Measurements from ENCODE around the gene GPRC5D. TPM values are rescaled to one million over a fixed set of nuclear protein-coding genes. Genes with fewer than 3 reads are reported as not detected.

The GPRC5D gene
- polyA plus RNA-seq, 1 donor from 2014 or later: not detected

DNA sequence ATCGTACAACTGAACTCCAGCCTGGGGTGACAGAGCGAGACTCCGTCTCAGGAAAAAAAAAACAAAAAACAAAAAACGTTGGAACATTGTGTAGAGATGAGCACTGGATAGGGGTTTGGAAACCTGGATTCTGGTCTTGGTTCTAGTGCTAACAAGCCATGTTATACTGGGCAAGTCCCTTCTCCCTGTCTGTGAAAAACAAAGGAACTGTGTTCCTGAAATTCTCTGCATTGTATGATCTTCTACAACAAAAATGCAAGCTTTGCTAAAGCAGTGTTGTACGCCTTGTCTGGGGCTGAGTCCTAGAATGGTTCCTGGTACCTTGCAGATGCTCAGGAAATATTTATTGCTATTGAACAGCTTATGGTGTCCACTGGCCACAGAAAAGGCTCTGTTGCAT is 13.4 kb downstream of the GPRC5D start:
- Histone ChIP-seq H3F3A (ENCODE audit: insufficient read depth, low read length, poor library complexity, severe bottlenecking) (no peaks in the 10 kb centered on the region), H3K4me2 (ENCODE audit: low read length) (no peak overlapping the region), H3K36me3 (ENCODE audit: insufficient read depth, low read length) (no peaks in the 10 kb centered on the region), H3K4me3 (ENCODE audit: low read length) (no peak overlapping the region), H3K9ac (ENCODE audit: low read length) (no peak overlapping the region), H4K20me1 (ENCODE audit: insufficient read depth) (no peaks in the 10 kb centered on the region), H3K79me2 (replicated peaks; ENCODE audit: insufficient read depth, low read length) (no peaks in the 10 kb centered on the region), H2AFZ (ENCODE audit: low read depth, low read length) (no peak overlapping the region), H3K27ac (ENCODE audit: low read length) (no peak overlapping the region), H3K9me2 (ENCODE audit: insufficient read depth, low read length) (no peaks in the 10 kb centered on the region), H3K27me3 (ENCODE audit: insufficient read depth, low read depth, low read length) (no peaks in the 10 kb centered on the region), H3K9me3 (ENCODE audit: low read length) (no peaks in the 10 kb centered on the region)
- TF ChIP-seq MXI1 (conservative IDR thresholded peaks at IDR 0.05; ENCODE audit: poor library complexity, severe bottlenecking) (no peak), REST (IDR thresholded peaks at IDR 0.05; ENCODE audit: borderline replicate concordance) (no peak), SMC3 (conservative IDR thresholded peaks at IDR 0.05; ENCODE audit: poor library complexity) (no peak), RAD21 (conservative IDR thresholded peaks at IDR 0.05) (no peak), EZH2 (IDR thresholded peaks at IDR 0.05; ENCODE audit: borderline replicate concordance, insufficient read depth, low read length, poor library complexity, severe bottlenecking) (no peak), POLR2AphosphoS5 (IDR thresholded peaks at IDR 0.05) (no peak), EP300 (conservative IDR thresholded peaks at IDR 0.05; ENCODE audit: poor library complexity, severe bottlenecking) (no peak), TAF1 (IDR thresholded peaks at IDR 0.05; ENCODE audit: low read depth) (no peak)
- TF ChIP-seq, protein P1, sequence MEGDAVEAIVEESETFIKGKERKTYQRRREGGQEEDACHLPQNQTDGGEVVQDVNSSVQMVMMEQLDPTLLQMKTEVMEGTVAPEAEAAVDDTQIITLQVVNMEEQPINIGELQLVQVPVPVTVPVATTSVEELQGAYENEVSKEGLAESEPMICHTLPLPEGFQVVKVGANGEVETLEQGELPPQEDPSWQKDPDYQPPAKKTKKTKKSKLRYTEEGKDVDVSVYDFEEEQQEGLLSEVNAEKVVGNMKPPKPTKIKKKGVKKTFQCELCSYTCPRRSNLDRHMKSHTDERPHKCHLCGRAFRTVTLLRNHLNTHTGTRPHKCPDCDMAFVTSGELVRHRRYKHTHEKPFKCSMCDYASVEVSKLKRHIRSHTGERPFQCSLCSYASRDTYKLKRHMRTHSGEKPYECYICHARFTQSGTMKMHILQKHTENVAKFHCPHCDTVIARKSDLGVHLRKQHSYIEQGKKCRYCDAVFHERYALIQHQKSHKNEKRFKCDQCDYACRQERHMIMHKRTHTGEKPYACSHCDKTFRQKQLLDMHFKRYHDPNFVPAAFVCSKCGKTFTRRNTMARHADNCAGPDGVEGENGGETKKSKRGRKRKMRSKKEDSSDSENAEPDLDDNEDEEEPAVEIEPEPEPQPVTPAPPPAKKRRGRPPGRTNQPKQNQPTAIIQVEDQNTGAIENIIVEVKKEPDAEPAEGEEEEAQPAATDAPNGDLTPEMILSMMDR (IDR thresholded peaks at IDR 0.05; ENCODE audit: poor library complexity, severe bottlenecking): no peak

GRCh38 chr12:12936983-12937491 is 14.9 kb downstream of the GPRC5D start:
- H3K27me3 ChIP-seq (ENCODE audit: insufficient read depth, low read depth, low read length): no peaks in the 10 kb centered on the region
- no peaks in the 10 kb centered on the region for H3K9me2 ChIP-seq (ENCODE audit: insufficient read depth, low read length)
- no peaks in the 10 kb centered on the region for H4K20me1 ChIP-seq (ENCODE audit: insufficient read depth)
- H2AFZ ChIP-seq (ENCODE audit: low read depth, low read length): no peak overlapping the region
- H3K79me2 ChIP-seq (replicated peaks; ENCODE audit: insufficient read depth, low read length): no peaks in the 10 kb centered on the region
- H3K36me3 ChIP-seq (ENCODE audit: insufficient read depth, low read length): no peaks in the 10 kb centered on the region
- H3K4me2 ChIP-seq (ENCODE audit: low read length): no peak overlapping the region
- H3K9ac ChIP-seq (ENCODE audit: low read length): no peak overlapping the region
- H3K27ac ChIP-seq (ENCODE audit: low read length): no peak overlapping the region
- no peak overlapping the region for H3K4me3 ChIP-seq (ENCODE audit: low read length)
- TF ChIP-seq EP300 (conservative IDR thresholded peaks at IDR 0.05; ENCODE audit: poor library complexity, severe bottlenecking) (no peak), POLR2AphosphoS5 (IDR thresholded peaks at IDR 0.05) (no peak), EZH2 (IDR thresholded peaks at IDR 0.05; ENCODE audit: borderline replicate concordance, insufficient read depth, low read length, poor library complexity, severe bottlenecking) (no peak), SMC3 (conservative IDR thresholded peaks at IDR 0.05; ENCODE audit: poor library complexity) (no peak), RAD21 (conservative IDR thresholded peaks at IDR 0.05) (no peak)
- TF ChIP-seq, protein P1 (IDR thresholded peaks at IDR 0.05; ENCODE audit: poor library complexity, severe bottlenecking): no peak
- no peaks in the 10 kb centered on the region for H3K9me3 ChIP-seq (ENCODE audit: low read length)
- H3F3A ChIP-seq (ENCODE audit: insufficient read depth, low read length, poor library complexity, severe bottlenecking): no peaks in the 10 kb centered on the region

Measured in neural cell (in vitro differentiated cells).